ENCODE results near the gene BTNL8.

GRCh38 chr5:180860887-180861822, 37.8 kb upstream of the BTNL8 start, which contains the start of gene ZFP62:
- TF ChIP-seq CTCF (IDR thresholded peaks at IDR 0.05; ENCODE audit: low read length) (no peak), EZH2 (IDR thresholded peaks at IDR 0.05; ENCODE audit: borderline replicate concordance, low read length) (no peak)

Data from OCI-LY1 (cell line).